HK-2 (cell line): ENCODE results near the gene DNAH14.

ENCODE experiments used
- DNase-seq: peaks from one replicate; pipeline ENCODE4 v3.0.0-alpha.2; 2018; ENCODE audit not compliant: unreplicated experiment

The DNAH14 gene

GRCh38 chr1:225406976-225407725 is 477.7 kb downstream of the DNAH14 start:
- DNase-seq, result no peak

GRCh38 chr1:225407755-225408154 is 478.3 kb downstream of the DNAH14 start:
- DNase-seq, result no peak

- DNase-seq, result no peak
Observed at GRCh38 chr1:225408249-225408648, 478.8 kb downstream of the DNAH14 start.

GRCh38 chr1:225409051-225409450 is 479.6 kb downstream of the DNAH14 start:
- no peak for DNase-seq

GRCh38 chr1:225410036-225410435 is 480.6 kb downstream of the DNAH14 start:
- no peak for DNase-seq

GRCh38 chr1:225412321-225412720 is 482.8 kb downstream of the DNAH14 start:
- DNase-seq, result no peak

GRCh38 chr1:225412803-225413351 is 483.4 kb downstream of the DNAH14 start:
- no peak for DNase-seq

GRCh38 chr1:225413708-225414375 is 484.4 kb downstream of the DNAH14 start:
- DNase-seq, result no peak

- DNase-seq, result no peak
Observed at GRCh38 chr1:225415307-225415706, 485.8 kb downstream of the DNAH14 start.

- no peak for DNase-seq
Observed at GRCh38 chr1:225415967-225416745, 486.7 kb downstream of the DNAH14 start.

- no peak for DNase-seq
Observed at GRCh38 chr1:225418059-225418458, 488.6 kb downstream of the DNAH14 start.

- DNase-seq, result no peak
Observed at GRCh38 chr1:225418598-225418997, 489.1 kb downstream of the DNAH14 start.

- no peak for DNase-seq
Observed at GRCh38 chr1:225422031-225422605, 492.6 kb downstream of the DNAH14 start.

- no peak for DNase-seq
Observed at GRCh38 chr1:225422795-225423517, 493.5 kb downstream of the DNAH14 start.

GRCh38 chr1:225423518-225423855 is 494.0 kb downstream of the DNAH14 start:
- DNase-seq, result no peak

GRCh38 chr1:225424562-225425200 is 495.2 kb downstream of the DNAH14 start:
- no peak for DNase-seq

- DNase-seq, result no peak
Observed at GRCh38 chr1:225425201-225425786, 495.8 kb downstream of the DNAH14 start.

- peak; percentile 42 for DNase-seq
Observed at GRCh38 chr1:225426395-225427234, 497.1 kb downstream of the DNAH14 start.

GRCh38 chr1:225427235-225428067 is 498.0 kb downstream of the DNAH14 start, which contains the start of gene LBR:
TSS of gene LBR (minus strand) at chr1:225428038. CDS start at chr1:225424075, 3,963 bp downstream.
- peak; percentile 46 for DNase-seq
